H1 (cell line): ENCODE results near the gene CIPC. TPM values are rescaled to one million over a fixed set of nuclear protein-coding genes. Genes with fewer than 3 reads are reported as not detected.

Experiments
- ASH2L ChIP-seq: fragments of 200-600, 300-600 bp; sonication (generic); IDR thresholded peaks from one replicate; pipeline ENCODE4 v1.7.1; 2017; ENCODE audit warnings: low read length
- CBX5 ChIP-seq: fragments of 300-800, 300-1000 bp; sonication (generic); IDR thresholded peaks from 2 replicates; pipeline ENCODE4 v1.7.1; 2016; ENCODE audit warnings: antibody characterized with exemption, low read length, low read depth
- CHD1 ChIP-seq: IDR thresholded peaks from 2 replicates; pipeline ENCODE4 v1.6.1; 2012; ENCODE audit warnings: low read depth, low read length, improper control_type of control experiment
- GTF2F1 ChIP-seq: IDR thresholded peaks from 2 replicates; pipeline ENCODE4 v1.6.1; 2012; ENCODE audit warnings: low read depth, low read length, improper control_type of control experiment, borderline replicate concordance
- JUN ChIP-seq: IDR thresholded peaks from 2 replicates; pipeline ENCODE4 v1.6.1; 2011; ENCODE audit warnings: low read depth, mild to moderate bottlenecking, improper control_type of control experiment, low read length
- KDM4A ChIP-seq: IDR thresholded peaks from one replicate; pipeline ENCODE4 v1.7.1; 2012; ENCODE audit warnings: low read depth, mild to moderate bottlenecking, moderate library complexity, low read length, inconsistent platforms; ENCODE audit not compliant: severe bottlenecking
- MAFK ChIP-seq: IDR thresholded peaks from 2 replicates; pipeline ENCODE4 v1.6.1; 2012; ENCODE audit warnings: low read depth, mild to moderate bottlenecking, improper control_type of control experiment, low read length
- PHF8 ChIP-seq: fragments of 200-600 bp; sonication (generic); conservative IDR thresholded peaks from 2 replicates; pipeline ENCODE4 v1.7.1; 2012; ENCODE audit warnings: low read depth, mild to moderate bottlenecking, inconsistent platforms, low read length, moderate library complexity
- POLR2AphosphoS5 ChIP-seq: IDR thresholded peaks from 2 replicates; pipeline ENCODE4 v1.6.1; 2011; ENCODE audit warnings: low read depth, low read length
- POU5F1 ChIP-seq: IDR thresholded peaks from 2 replicates; pipeline ENCODE4 v1.6.1; 2011; ENCODE audit warnings: low read depth, mild to moderate bottlenecking, low read length, moderate library complexity
- RBBP5 ChIP-seq: IDR thresholded peaks from 2 replicates; pipeline ENCODE4 v1.7.1; 2012; ENCODE audit warnings: low read depth, mild to moderate bottlenecking, inconsistent platforms, low read length, moderate library complexity, borderline replicate concordance
- SP4 ChIP-seq: IDR thresholded peaks from 2 replicates; pipeline ENCODE4 v1.6.1; 2012; ENCODE audit warnings: low read length, inconsistent platforms
- SRF ChIP-seq: IDR thresholded peaks from 2 replicates; pipeline ENCODE4 v1.6.1; 2011; ENCODE audit warnings: mild to moderate bottlenecking, low read depth, low read length, moderate library complexity
- TCF12 ChIP-seq: IDR thresholded peaks from 2 replicates; pipeline ENCODE4 v1.6.1; 2011; ENCODE audit warnings: low read depth, mild to moderate bottlenecking, low read length
- TEAD4 ChIP-seq: IDR thresholded peaks from 2 replicates; pipeline ENCODE4 v1.6.1; 2012; ENCODE audit warnings: low read depth, low read length, inconsistent platforms, mixed read lengths
- YY1 ChIP-seq: IDR thresholded peaks from 2 replicates; pipeline ENCODE4 v1.6.1; 2011; ENCODE audit warnings: low read depth, mild to moderate bottlenecking, low read length
- polyA plus RNA-seq, 7 experiments: library from polyadenylated mRNA; depleted of rRNA in 3 of 7; stranded (reverse) in 5 of 7; unstranded in 2 of 7; fragments of >200 nt in 5 of 7; fragments of 200-250 nt in 2 of 7; gene quantifications; 1 replicate in 5 of 7; 2 replicates in 1 of 7; 4 replicates in 1 of 7; pipeline versions ENCODE4 v1.2.1 to v1.2.3, GENCODE V29; 2011 to 2013; ENCODE audit warnings: missing spikeins in 2 of 7, mixed read lengths in 2 of 7
- total RNA-seq: library from RNA; stranded (reverse); fragmentation: NEBNext Ultra II Directional; extraction: Animal tissue kit (Norgen Biotek cat#: 25700); gene quantifications from 2 replicates; pipeline ENCODE4 v1.2.1, GENCODE V29; 2021
- TF ChIP-seq, protein P1 (sequence below): IDR thresholded peaks from 2 replicates; pipeline ENCODE4 v1.6.1; 2012; ENCODE audit warnings: low read length, inconsistent platforms
- TF ChIP-seq, protein P2 (sequence below), 3 experiments: IDR thresholded peaks; 1 replicate in 2 of 3; 2 replicates in 1 of 3; pipeline versions ENCODE4 v1.5.1 to v1.6.1; 2011; ENCODE audit warnings: low read length in 3 of 3, mild to moderate bottlenecking in 3 of 3, inconsistent platforms in 2 of 3, low read depth in 1 of 3, moderate library complexity in 1 of 3; ENCODE audit not compliant: insufficient read depth in 1 of 3; ENCODE audit errors: control extremely low read depth in 1 of 3
- TF ChIP-seq, protein P3 (sequence below): IDR thresholded peaks from 2 replicates; pipeline ENCODE4 v1.6.1; 2012; ENCODE audit warnings: inconsistent platforms

Gene CIPC
- total and polyA plus RNA-seq, 2 of the 8 experiments (the other 6 are each of a cell fraction or from before 2014, with no cell fraction given) = 13.9 to 32.7 TPM

DNA sequence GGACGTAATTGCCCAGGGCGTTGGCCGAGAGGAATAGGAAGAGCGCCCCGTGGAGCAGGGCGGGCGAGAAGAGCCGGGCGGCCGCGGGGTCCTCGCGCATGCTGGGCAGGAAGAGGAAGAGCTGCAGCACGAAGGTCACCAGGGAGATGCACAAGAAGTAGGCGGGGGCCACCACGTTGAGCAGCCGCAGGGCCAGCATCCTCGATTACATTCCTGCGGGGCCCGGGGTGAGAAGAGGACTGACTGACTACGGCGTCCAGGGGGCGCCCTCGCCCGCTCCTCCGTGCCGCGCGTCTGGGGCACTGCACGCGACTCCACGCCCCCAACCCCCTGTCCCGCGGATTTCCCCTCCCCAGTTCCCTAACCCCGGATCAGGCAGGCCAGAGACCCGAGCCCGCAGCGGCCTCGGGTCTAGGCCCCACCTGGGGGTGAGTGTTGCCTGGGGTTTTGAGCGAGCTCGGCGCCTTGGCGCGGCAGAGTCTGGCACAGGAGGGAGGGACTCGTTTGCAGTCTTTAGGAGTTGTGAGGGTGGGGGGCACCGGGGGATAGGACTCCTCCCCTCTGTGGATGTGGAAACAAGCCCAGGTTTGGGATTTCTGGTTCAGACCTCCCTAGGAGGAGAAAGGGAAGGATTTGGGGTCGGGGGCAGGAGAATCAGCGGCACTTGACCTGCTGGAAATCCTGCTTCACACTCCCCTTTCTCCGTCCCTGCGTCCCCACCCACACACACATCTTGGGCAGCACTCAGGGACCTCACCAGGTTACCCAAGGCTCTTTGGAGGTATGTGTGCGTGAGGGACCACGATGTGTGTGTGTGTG lies 41.7 kb downstream of the CIPC start (continued):
- TF ChIP-seq PHF8 (no peak), JUN (no peak), ASH2L (no peak), GTF2F1 (no peak), TCF12 (no peak), POU5F1 (no peak), CBX5 (no peak), TEAD4 (peak; percentile 88), KDM4A (peak; percentile 57), YY1 (no peak), SRF (no peak), RBBP5 (no peak; the same call in 1 of the 2 replicates), SP4 (no peak), POLR2AphosphoS5 (no peak), CHD1 (no peak), MAFK (no peak)
- TF ChIP-seq, protein P1, sequence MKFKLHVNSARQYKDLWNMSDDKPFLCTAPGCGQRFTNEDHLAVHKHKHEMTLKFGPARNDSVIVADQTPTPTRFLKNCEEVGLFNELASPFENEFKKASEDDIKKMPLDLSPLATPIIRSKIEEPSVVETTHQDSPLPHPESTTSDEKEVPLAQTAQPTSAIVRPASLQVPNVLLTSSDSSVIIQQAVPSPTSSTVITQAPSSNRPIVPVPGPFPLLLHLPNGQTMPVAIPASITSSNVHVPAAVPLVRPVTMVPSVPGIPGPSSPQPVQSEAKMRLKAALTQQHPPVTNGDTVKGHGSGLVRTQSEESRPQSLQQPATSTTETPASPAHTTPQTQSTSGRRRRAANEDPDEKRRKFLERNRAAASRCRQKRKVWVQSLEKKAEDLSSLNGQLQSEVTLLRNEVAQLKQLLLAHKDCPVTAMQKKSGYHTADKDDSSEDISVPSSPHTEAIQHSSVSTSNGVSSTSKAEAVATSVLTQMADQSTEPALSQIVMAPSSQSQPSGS = no peak
- TF ChIP-seq, protein P2, sequence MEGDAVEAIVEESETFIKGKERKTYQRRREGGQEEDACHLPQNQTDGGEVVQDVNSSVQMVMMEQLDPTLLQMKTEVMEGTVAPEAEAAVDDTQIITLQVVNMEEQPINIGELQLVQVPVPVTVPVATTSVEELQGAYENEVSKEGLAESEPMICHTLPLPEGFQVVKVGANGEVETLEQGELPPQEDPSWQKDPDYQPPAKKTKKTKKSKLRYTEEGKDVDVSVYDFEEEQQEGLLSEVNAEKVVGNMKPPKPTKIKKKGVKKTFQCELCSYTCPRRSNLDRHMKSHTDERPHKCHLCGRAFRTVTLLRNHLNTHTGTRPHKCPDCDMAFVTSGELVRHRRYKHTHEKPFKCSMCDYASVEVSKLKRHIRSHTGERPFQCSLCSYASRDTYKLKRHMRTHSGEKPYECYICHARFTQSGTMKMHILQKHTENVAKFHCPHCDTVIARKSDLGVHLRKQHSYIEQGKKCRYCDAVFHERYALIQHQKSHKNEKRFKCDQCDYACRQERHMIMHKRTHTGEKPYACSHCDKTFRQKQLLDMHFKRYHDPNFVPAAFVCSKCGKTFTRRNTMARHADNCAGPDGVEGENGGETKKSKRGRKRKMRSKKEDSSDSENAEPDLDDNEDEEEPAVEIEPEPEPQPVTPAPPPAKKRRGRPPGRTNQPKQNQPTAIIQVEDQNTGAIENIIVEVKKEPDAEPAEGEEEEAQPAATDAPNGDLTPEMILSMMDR (IDR thresholded peaks at IDR 0.05; ENCODE audit: control extremely low read depth in 1 of 3, insufficient read depth in 1 of 3, low read depth in 1 of 3, low read length in 3 of 3) = peak; percentile 73 to 90 (median 79)
- TF ChIP-seq, protein P3, sequence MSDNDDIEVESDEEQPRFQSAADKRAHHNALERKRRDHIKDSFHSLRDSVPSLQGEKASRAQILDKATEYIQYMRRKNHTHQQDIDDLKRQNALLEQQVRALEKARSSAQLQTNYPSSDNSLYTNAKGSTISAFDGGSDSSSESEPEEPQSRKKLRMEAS = peak; percentile 75
